Measurements from ENCODE around the gene USP21.

- TF ChIP-seq FOXM1 (CRISPR knock-in tag; IDR thresholded peaks at IDR 0.05): no peak
- TF ChIP-seq XBP1 (CRISPR knock-in tag; IDR thresholded peaks at IDR 0.05): no peak
- TF ChIP-seq CTCF (CRISPR knock-in tag; IDR thresholded peaks at IDR 0.05): no peak
- no peak for TF ChIP-seq MYC (CRISPR knock-in tag; IDR thresholded peaks at IDR 0.05; ENCODE audit: borderline replicate concordance)
- no peak for TF ChIP-seq IRF2 (CRISPR knock-in tag; IDR thresholded peaks at IDR 0.05)
- no peak for TF ChIP-seq SOX5 (CRISPR knock-in tag; IDR thresholded peaks at IDR 0.05; ENCODE audit: borderline replicate concordance)
- no peak for TF ChIP-seq NCOA2 (CRISPR knock-in tag; IDR thresholded peaks at IDR 0.05)
- TF ChIP-seq POLR2A (IDR thresholded peaks at IDR 0.05; ENCODE audit: insufficient read depth in 1 of 2, low read depth in 2 of 2, low read length in 2 of 2): no peak
- no peak for TF ChIP-seq RAD21 (CRISPR knock-in tag; IDR thresholded peaks at IDR 0.05)
- TF ChIP-seq MATR3 (CRISPR knock-in tag; IDR thresholded peaks at IDR 0.05): no peak
- TF ChIP-seq ZNF12 (CRISPR knock-in tag; IDR thresholded peaks at IDR 0.05): no peak
- no peak for TF ChIP-seq JUND (CRISPR knock-in tag; IDR thresholded peaks at IDR 0.05)
- TF ChIP-seq PBX3 (CRISPR knock-in tag; IDR thresholded peaks at IDR 0.05; ENCODE audit: borderline replicate concordance): no peak
Measured at GRCh38 chr1:161185282-161185682, 26.0 kb downstream of the USP21 start.
